ENCODE results near the gene PMM2. TPM values are rescaled to one million over a fixed set of nuclear protein-coding genes. Genes with fewer than 3 reads are reported as not detected.
A peak's percentile ranks its signal among the peaks of the same experiment; 100 is the strongest.
"Not testable (repeated sequence)": the region's sequence is repeated elsewhere in the genome, so short reads cannot be mapped to it uniquely, and the experiment has no call there.

PMM2 gene
- total RNA-seq, 4 donors from 2014 or later: 26.2 to 114 (median 58.5) TPM

DNA sequence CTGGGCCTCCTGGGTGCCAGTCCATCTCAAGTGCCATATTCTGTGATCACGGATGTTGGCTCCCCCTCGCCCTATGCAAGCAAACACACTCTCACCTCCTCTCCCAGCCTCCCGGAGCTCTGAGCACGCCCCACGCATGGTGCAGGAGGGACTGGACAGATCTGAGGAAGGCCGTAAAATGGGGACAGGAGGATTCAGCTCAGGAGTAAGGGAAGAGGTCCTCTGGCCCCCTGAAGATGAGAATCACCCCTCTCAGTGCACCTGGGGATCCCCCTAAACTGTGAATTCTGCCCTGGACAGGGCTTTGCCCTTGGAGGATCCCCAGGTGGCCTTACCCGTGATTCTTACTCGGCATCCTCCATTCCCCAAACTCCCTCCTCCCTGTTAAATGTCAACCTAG lies 15.8 kb upstream of the PMM2 start:
- Histone ChIP-seq H3K27ac (no peak overlapping the region), H3K4me3 (no peak overlapping the region), H3K4me1 (no peaks in the 10 kb centered on the region), H3K27me3 (no peaks in the 10 kb centered on the region), H3K9me3 (no peaks in the 10 kb centered on the region), H3K36me3 (no peaks in the 10 kb centered on the region)
- in situ Hi-C loops (cut with MboI; ENCODE audit: low pct_ligation_motif_present in 1 of 4, low pct_unique_long_range_greater_than_20kb in 1 of 4, low sequenced_read_pairs in 3 of 4) (loop anchor here in 3 of 4 donors (10.0 to 25.0 kb wide), 2 partner anchors 107 to 219 kb away; partner anchors contain the start of gene ABAT (in 1 of the 3)), intact Hi-C loops (cut with DNase I; ENCODE audit: low total_unique reads) (no loop called here)
- no peak for DNase-seq
- 95% methylated on average over 8 of the region's 8 CpGs; no CpG with 5 or more reads in 1 of the 2 donors for WGBS, 2 donors (ENCODE audit: low coverage in 1 of 2)
- TF ChIP-seq POLR2A (IDR thresholded peaks at IDR 0.05) (no peak), EP300 (IDR thresholded peaks at IDR 0.05; ENCODE audit: low read depth) (no peak), POLR2AphosphoS5 (IDR thresholded peaks at IDR 0.05) (no peak)

DNA sequence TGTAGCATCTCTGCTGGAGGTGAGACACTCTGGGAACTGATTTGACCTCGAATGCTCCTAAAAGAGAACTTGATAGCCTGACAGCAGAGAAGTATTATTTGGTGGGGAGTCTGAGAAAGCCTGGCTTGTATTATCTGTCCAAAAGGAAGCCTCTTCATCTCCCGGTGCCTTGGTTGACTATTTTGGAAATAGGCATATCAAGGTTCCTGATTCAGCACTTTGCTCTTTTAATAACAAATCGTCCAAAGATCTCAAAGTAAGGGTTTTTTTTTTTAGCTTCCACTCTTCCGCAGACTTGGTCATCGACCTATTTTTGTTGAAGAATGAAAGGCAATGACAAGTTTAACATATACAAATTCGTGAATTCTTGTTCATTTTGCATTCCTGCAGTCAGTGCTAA lies 15.0 kb upstream of the PMM2 start:
- Histone ChIP-seq H3K9me3 (no peaks in the 10 kb centered on the region), H3K27me3 (no peaks in the 10 kb centered on the region), H3K36me3 (no peaks in the 10 kb centered on the region), H3K27ac (no peak overlapping the region), H3K4me3 (no peak overlapping the region), H3K4me1 (no peaks in the 10 kb centered on the region)
- WGBS, 2 donors (ENCODE audit: low coverage in 1 of 2): 57 to 69% methylated on average over 3 to 6 of the region's 6 CpGs
- DNase-seq: no peak
- TF ChIP-seq EP300 (IDR thresholded peaks at IDR 0.05; ENCODE audit: low read depth) (no peak), POLR2A (IDR thresholded peaks at IDR 0.05) (no peak), POLR2AphosphoS5 (IDR thresholded peaks at IDR 0.05) (no peak)
- TF ChIP-seq, protein P1, sequence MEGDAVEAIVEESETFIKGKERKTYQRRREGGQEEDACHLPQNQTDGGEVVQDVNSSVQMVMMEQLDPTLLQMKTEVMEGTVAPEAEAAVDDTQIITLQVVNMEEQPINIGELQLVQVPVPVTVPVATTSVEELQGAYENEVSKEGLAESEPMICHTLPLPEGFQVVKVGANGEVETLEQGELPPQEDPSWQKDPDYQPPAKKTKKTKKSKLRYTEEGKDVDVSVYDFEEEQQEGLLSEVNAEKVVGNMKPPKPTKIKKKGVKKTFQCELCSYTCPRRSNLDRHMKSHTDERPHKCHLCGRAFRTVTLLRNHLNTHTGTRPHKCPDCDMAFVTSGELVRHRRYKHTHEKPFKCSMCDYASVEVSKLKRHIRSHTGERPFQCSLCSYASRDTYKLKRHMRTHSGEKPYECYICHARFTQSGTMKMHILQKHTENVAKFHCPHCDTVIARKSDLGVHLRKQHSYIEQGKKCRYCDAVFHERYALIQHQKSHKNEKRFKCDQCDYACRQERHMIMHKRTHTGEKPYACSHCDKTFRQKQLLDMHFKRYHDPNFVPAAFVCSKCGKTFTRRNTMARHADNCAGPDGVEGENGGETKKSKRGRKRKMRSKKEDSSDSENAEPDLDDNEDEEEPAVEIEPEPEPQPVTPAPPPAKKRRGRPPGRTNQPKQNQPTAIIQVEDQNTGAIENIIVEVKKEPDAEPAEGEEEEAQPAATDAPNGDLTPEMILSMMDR (IDR thresholded peaks at IDR 0.05): no peak
- in situ Hi-C loops (cut with MboI; ENCODE audit: low pct_ligation_motif_present in 1 of 4, low pct_unique_long_range_greater_than_20kb in 1 of 4, low sequenced_read_pairs in 3 of 4) (loop anchor here in 3 of 4 donors (10.0 to 25.0 kb wide), 2 partner anchors 108 to 220 kb away; partner anchors contain the start of gene ABAT (in 1 of the 3)), intact Hi-C loops (cut with DNase I; ENCODE audit: low total_unique reads) (no loop called here)

DNA sequence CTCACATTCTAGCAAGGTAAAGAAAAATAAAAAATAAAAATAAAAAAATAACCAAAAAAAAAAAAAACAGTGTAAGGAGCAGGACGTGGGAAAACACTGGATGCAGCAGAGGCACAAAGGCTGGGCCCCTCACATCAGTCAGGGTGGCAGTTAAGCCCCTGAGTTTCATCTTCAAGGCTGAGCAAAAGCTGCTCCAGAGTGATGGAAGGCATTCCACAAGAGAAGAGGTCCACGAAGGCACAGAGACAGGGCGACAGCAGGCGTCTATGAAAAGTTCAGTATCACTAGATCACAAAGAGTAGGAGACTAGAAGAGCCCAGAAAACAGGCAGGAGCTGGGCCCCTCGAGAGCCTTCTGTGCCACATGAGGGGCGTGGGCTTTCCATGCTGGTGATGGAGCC lies 12.2 kb upstream of the PMM2 start:
- peaks cover 0 to 11% (median 4%) of the 10 kb centered on the region in 4 donors for H3K4me1 ChIP-seq
- in situ Hi-C loops (cut with MboI; ENCODE audit: low pct_ligation_motif_present in 1 of 4, low pct_unique_long_range_greater_than_20kb in 1 of 4, low sequenced_read_pairs in 3 of 4): loop anchor here in 3 of 4 donors (10.0 to 25.0 kb wide), 2 partner anchors 111 to 223 kb away; partner anchors contain the start of gene ABAT (in 1 of the 3)
- H3K27me3 ChIP-seq: no peaks in the 10 kb centered on the region
- no peaks in the 10 kb centered on the region for H3K36me3 ChIP-seq
- TF ChIP-seq POLR2A (IDR thresholded peaks at IDR 0.05) (no peak), POLR2AphosphoS5 (IDR thresholded peaks at IDR 0.05) (no peak), EP300 (IDR thresholded peaks at IDR 0.05; ENCODE audit: low read depth) (no peak)
- TF ChIP-seq, protein P1 (IDR thresholded peaks at IDR 0.05): no peak
- H3K27ac ChIP-seq: no peak overlapping the region
- WGBS, 2 donors (ENCODE audit: low coverage in 1 of 2): 86% methylated on average over 6 of the region's 6 CpGs; no CpG with 5 or more reads in 1 of the 2 donors
- no peak overlapping the region for H3K4me3 ChIP-seq
- intact Hi-C loops (cut with DNase I; ENCODE audit: low total_unique reads): no loop called here
- no peaks in the 10 kb centered on the region for H3K9me3 ChIP-seq
- DNase-seq: no peak

DNA sequence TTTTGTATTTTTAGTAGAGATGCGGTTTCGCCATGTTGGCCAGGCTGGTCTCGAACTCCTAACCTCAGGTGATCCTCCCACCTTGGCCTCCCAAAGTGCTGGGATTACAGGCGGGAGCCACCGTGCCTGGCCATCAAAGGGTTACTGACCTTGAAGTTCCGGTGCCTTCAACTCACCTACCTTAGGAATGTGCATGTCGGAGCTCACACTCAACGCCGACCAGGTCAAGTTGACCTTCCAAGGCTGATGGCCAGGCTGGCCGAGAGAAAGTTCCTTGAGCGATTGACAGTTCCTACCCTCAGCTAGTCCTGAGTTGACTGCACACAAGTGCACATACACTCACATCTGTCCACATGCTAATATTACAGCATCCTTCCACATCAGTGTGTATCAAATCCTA lies 11.3 kb upstream of the PMM2 start:
- H3K27me3 ChIP-seq; H3K36me3 ChIP-seq; DNase-seq; H3K4me3 ChIP-seq; intact Hi-C loops (cut with DNase I; ENCODE audit: low total_unique reads); H3K27ac ChIP-seq; H3K9me3 ChIP-seq: not testable (repeated sequence)
- in situ Hi-C loops (cut with MboI; ENCODE audit: low pct_ligation_motif_present in 1 of 4, low pct_unique_long_range_greater_than_20kb in 1 of 4, low sequenced_read_pairs in 3 of 4): loop anchor here in 3 of 4 donors (10.0 to 25.0 kb wide), 2 partner anchors 112 to 224 kb away; partner anchors contain the start of gene ABAT (in 1 of the 3)
- WGBS, 2 donors (ENCODE audit: low coverage in 1 of 2): 91% methylated on average over 11 of the region's 11 CpGs; no CpG with 5 or more reads in 1 of the 2 donors
- peaks cover 0 to 11% (median 4%) of the 10 kb centered on the region in 4 donors for H3K4me1 ChIP-seq

DNA sequence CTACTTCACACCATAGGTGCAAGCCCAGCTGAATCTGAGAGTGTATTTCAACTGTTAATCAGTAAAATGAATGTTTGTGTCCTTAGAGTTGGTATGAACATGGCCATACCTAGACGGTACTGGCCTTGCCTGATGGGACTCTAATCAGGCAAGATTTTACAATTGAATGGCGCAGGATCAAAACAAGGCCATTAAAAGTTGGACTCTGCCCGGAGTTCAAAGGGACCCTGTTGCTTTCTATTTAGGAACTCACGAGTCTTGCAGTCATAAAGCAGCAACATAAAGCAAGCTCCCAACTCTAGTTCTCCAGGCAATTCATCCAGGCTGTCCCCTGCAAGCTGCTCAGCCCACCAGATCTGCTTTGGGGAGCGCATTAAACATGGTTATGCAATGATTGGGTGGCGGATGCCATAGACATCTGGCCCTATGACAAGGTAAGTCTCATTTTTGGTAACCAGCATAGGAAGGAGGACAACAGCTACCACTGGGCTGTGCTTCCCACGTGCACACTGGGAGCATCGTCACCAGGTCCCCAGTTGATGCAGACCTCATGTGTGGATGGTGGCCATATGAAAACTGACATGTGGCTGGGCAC lies 9.0 kb upstream of the PMM2 start:
- H3K4me1 ChIP-seq: peaks cover 0 to 11% (median 4%) of the 10 kb centered on the region in 4 donors
- WGBS, 2 donors (ENCODE audit: low coverage in 1 of 2): 59% methylated on average over 8 of the region's 8 CpGs; no CpG with 5 or more reads in 1 of the 2 donors
- no peak overlapping the region for H3K4me3 ChIP-seq
- TF ChIP-seq EP300 (IDR thresholded peaks at IDR 0.05; ENCODE audit: low read depth) (no peak), POLR2AphosphoS5 (IDR thresholded peaks at IDR 0.05) (peak in 1 of 3 donors; percentile 41)
- H3K27me3 ChIP-seq: no peaks in the 10 kb centered on the region
- H3K27ac ChIP-seq: peak overlapping the region; percentile 7 to 33 (median 23)
- no peaks in the 10 kb centered on the region for H3K9me3 ChIP-seq
- DNase-seq: peak; percentile 74
- H3K36me3 ChIP-seq: no peaks in the 10 kb centered on the region
- in situ Hi-C loops (cut with MboI; ENCODE audit: low pct_ligation_motif_present in 1 of 4, low pct_unique_long_range_greater_than_20kb in 1 of 4, low sequenced_read_pairs in 3 of 4) (loop anchor here in 3 of 4 donors (10.0 to 25.0 kb wide), 2 partner anchors 114 to 226 kb away; partner anchors contain the start of gene ABAT (in 1 of the 3)), intact Hi-C loops (cut with DNase I; ENCODE audit: low total_unique reads) (no loop called here)

Measured in transverse colon (tissue), 4 donors.